Peyer's patch (tissue), 4 donors: Measurements from ENCODE around the gene CYP2D6.
"Not testable (repeated sequence)": the region's sequence is repeated elsewhere in the genome, so short reads cannot be mapped to it uniquely, and the experiment has no call there.

Experiments used
- CTCF ChIP-seq, 6 experiments: fragments of 450-650 bp in 4 of 6; fragments of 200-600 bp in 2 of 6; sonication (generic) in 1 of 6; IDR thresholded peaks; one replicate each; pipeline ENCODE4 v1.5.1; 2017 to 2019; ENCODE audit warnings: antibody characterized with exemption in 6 of 6, mild to moderate bottlenecking in 3 of 6, moderate library complexity in 1 of 6
- POLR2A ChIP-seq, 2 donors: fragments of 450-650 bp; IDR thresholded peaks; one replicate each; pipeline ENCODE4 v1.5.1; 2017; ENCODE audit warnings: antibody characterized with exemption in 2 of 2, mild to moderate bottlenecking in 2 of 2, moderate library complexity in 2 of 2

- TF ChIP-seq CTCF, POLR2A (IDR thresholded peaks at IDR 0.05): not testable (repeated sequence)
Observed at GRCh38 chr22:42128007-42128406, 2.6 kb downstream of the CYP2D6 start.
